ENCODE measurements around the gene EXOC3L2.

EXOC3L2 gene

GRCh38 chr19:45178262-45179071 lies 66.7 kb downstream of the EXOC3L2 start, which contains the start of gene BLOC1S3:
Gene BLOC1S3 (plus strand): TSS chr19:45178784. CDS start chr19:45179297, 513 bp downstream.
- peak; percentile 100 for DNase-seq

GRCh38 chr19:45177817-45178261 lies 67.4 kb downstream of the EXOC3L2 start, which contains the start of gene TRAPPC6A:
Gene TRAPPC6A (minus strand): TSS chr19:45178237. CDS start chr19:45178218, 19 bp downstream.
- DNase-seq = peak; percentile 56 to 78

- peak; percentile 14 to 26 for DNase-seq
Observed at GRCh38 chr19:45175515-45176345, 69.5 kb downstream of the EXOC3L2 start.

GRCh38 chr19:45173816-45174215 lies 71.4 kb downstream of the EXOC3L2 start:
- DNase-seq = no peak

GRCh38 chr19:45172611-45173208 lies 72.5 kb downstream of the EXOC3L2 start:
- no peak for DNase-seq

- DNase-seq = no peak
Observed at GRCh38 chr19:45172173-45172572, 73.0 kb downstream of the EXOC3L2 start.

GRCh38 chr19:45171211-45171623 lies 74.0 kb downstream of the EXOC3L2 start:
- no peak for DNase-seq

GRCh38 chr19:45170146-45171106 lies 74.8 kb downstream of the EXOC3L2 start:
- DNase-seq = no peak

GRCh38 chr19:45169602-45170001 lies 75.6 kb downstream of the EXOC3L2 start:
- DNase-seq = no peak

- no peak for DNase-seq
Observed at GRCh38 chr19:45168767-45169351, 76.3 kb downstream of the EXOC3L2 start.

- no peak for DNase-seq
Observed at GRCh38 chr19:45166723-45167252, 78.4 kb downstream of the EXOC3L2 start.

GRCh38 chr19:45164577-45165335 lies 80.5 kb downstream of the EXOC3L2 start:
- no peak for DNase-seq

- DNase-seq = no peak
Observed at GRCh38 chr19:45163751-45164460, 81.3 kb downstream of the EXOC3L2 start.

GRCh38 chr19:45163156-45163555 lies 82.1 kb downstream of the EXOC3L2 start:
- no peak for DNase-seq

- DNase-seq = peak; percentile 63 to 96
Observed at GRCh38 chr19:45162608-45163143, 82.5 kb downstream of the EXOC3L2 start.

Measured in AML-193 (cell line).